A549 (cell line): Measurements from ENCODE around the gene DPT. TPM values are rescaled to one million over a fixed set of nuclear protein-coding genes. Genes with fewer than 3 reads are reported as not detected.

Experiments
- ATAC-seq, 2 experiments: fragments of 200-7000 bp in 1 of 2; fragments of >200 bp in 1 of 2; cut with Nextera tagmentation in 1 of 2; cut with Tn5 transposase in 1 of 2; 3 replicates each; pipeline versions ENCODE4 v1.8.0 to v1.9.1; 2018 to 2020; ENCODE audit warnings: mild to moderate bottlenecking in 1 of 2, moderate library complexity in 1 of 2
- CTCF ChIA-PET: fragments of 300-600 bp; sonication (Branson Sonifier 250); formaldehyde crosslinking; extraction: SDS; loops from one replicate; lab custom pipeline; 2021; ENCODE audit warnings: antibody characterized with exemption, inconsistent platforms; lab: Yijun Ruan, JAX
- POLR2A ChIA-PET: fragments of 350-600 bp; formaldehyde crosslinking; extraction: SDS; loops from one replicate; lab custom pipeline; 2021; ENCODE audit warnings: antibody characterized with exemption, inconsistent platforms; lab: Yijun Ruan, JAX
- DNase-seq, 2 experiments: peaks; one replicate each; pipeline versions ENCODE4 v3.0.0 to v3.0.0-alpha.2; 2011 to 2016; ENCODE audit warnings: low read depth in 1 of 2, low spot score in 1 of 2
- FAIRE-seq: peaks from 2 replicates; lab custom pipeline; 2011; peaks lifted over from hg19 to GRCh38; lab: Jason Lieb, UNC
- H3K27ac ChIP-seq, 2 experiments: fragments of >200 bp; sonication (Bioruptor Twin); formaldehyde crosslinking; 3 replicates each; pipeline ENCODE4 v1.5.1; 2016 to 2017
- H3K4me1 ChIP-seq: fragments of >200 bp; sonication (Bioruptor Twin); formaldehyde crosslinking; 3 replicates; pipeline ENCODE4 v1.6.1; 2016
- H3K4me2 ChIP-seq: fragments of >200 bp; sonication (Bioruptor Twin); formaldehyde crosslinking; 3 replicates; pipeline ENCODE4 v1.6.1; 2016
- H3K4me3 ChIP-seq: fragments of >200 bp; sonication (Bioruptor Twin); formaldehyde crosslinking; 3 replicates; pipeline ENCODE4 v1.5.1; 2016
- H3K9me3 ChIP-seq: fragments of >200 bp; sonication (Bioruptor Twin); formaldehyde crosslinking; 3 replicates; pipeline ENCODE4 v1.6.1; 2016
- ATOH8 ChIP-seq: fragments of 250-450 bp; sonication (Bioruptor Pico); IDR thresholded peaks from 2 replicates; pipeline ENCODE4 v1.5.0; 2020; ENCODE audit warnings: low read depth, mild to moderate bottlenecking, moderate library complexity
- CBX2 ChIP-seq: fragments of 200-600 bp; sonication (generic); IDR thresholded peaks from 2 replicates; pipeline ENCODE4 v1.6.1; 2016; ENCODE audit warnings: low read depth, mild to moderate bottlenecking, borderline replicate concordance
- CBX8 ChIP-seq: fragments of 200-600 bp; sonication (generic); IDR thresholded peaks from 2 replicates; pipeline ENCODE4 v1.6.1; 2016
- CHD2 ChIP-seq: fragments of 150-350 bp; IDR thresholded peaks from 2 replicates; pipeline ENCODE4 v1.6.1; 2014; ENCODE audit warnings: low read length; ENCODE audit not compliant: partially characterized antibody
- CTCF ChIP-seq: fragments of >200 bp; sonication (Bioruptor Twin); formaldehyde crosslinking; IDR thresholded peaks from 3 replicates; pipeline ENCODE4 v1.5.1; 2016
- EHF ChIP-seq: fragments of 250-450 bp; sonication (Bioruptor Pico); IDR thresholded peaks from 2 replicates; pipeline ENCODE4 v1.5.0; 2020; ENCODE audit warnings: mild to moderate bottlenecking
- EHMT2 ChIP-seq: fragments of 200-600 bp; sonication (generic); IDR thresholded peaks from 2 replicates; pipeline ENCODE4 v1.6.1; 2016; ENCODE audit warnings: antibody characterized with exemption, low read depth, mild to moderate bottlenecking, moderate library complexity
- EP300 ChIP-seq, 2 experiments: fragments of >200 bp; sonication (Bioruptor Twin); formaldehyde crosslinking; IDR thresholded peaks; 2 replicates in 1 of 2; 3 replicates in 1 of 2; pipeline ENCODE4 v1.6.1; 2016 to 2017
- FOSL2 ChIP-seq, 2 experiments: fragments of 450-650 bp in 1 of 2; fragments of >200 bp in 1 of 2; sonication (Bioruptor Twin) in 1 of 2; formaldehyde crosslinking; IDR thresholded peaks; 2 replicates each; pipeline versions ENCODE4 v1.5.0 to v1.6.1; 2016 to 2020; ENCODE audit warnings: mild to moderate bottlenecking in 1 of 2, moderate library complexity in 1 of 2
- HOXB5 ChIP-seq: fragments of 250-450 bp; sonication (Bioruptor Pico); IDR thresholded peaks from 2 replicates; pipeline ENCODE4 v1.5.0; 2020; ENCODE audit warnings: mild to moderate bottlenecking, moderate library complexity
- JUNB ChIP-seq: fragments of >200 bp; sonication (Bioruptor Twin); formaldehyde crosslinking; IDR thresholded peaks from 2 replicates; pipeline ENCODE4 v1.6.1; 2016
- KDM1A ChIP-seq: fragments of 200-600 bp; sonication (generic); IDR thresholded peaks from 2 replicates; pipeline ENCODE4 v1.6.1; 2016; ENCODE audit warnings: low read depth, mild to moderate bottlenecking
- KDM5A ChIP-seq: fragments of 200-600 bp; sonication (generic); IDR thresholded peaks from 2 replicates; pipeline ENCODE4 v1.6.1; 2016; ENCODE audit warnings: antibody characterized with exemption, mild to moderate bottlenecking
- MAFK ChIP-seq: fragments of 450-650 bp; IDR thresholded peaks from 2 replicates; pipeline ENCODE4 v1.6.1; 2014; ENCODE audit not compliant: partially characterized antibody
- MYC ChIP-seq: IDR thresholded peaks from 2 replicates; pipeline ENCODE4 v1.6.1; 2012; ENCODE audit warnings: mild to moderate bottlenecking, inconsistent platforms, low read length, improper control_type of control experiment, borderline replicate concordance
- NPAS2 ChIP-seq: fragments of 250-450 bp; sonication (Bioruptor Pico); IDR thresholded peaks from 2 replicates; pipeline ENCODE4 v1.8.0; 2022; ENCODE audit warnings: mild to moderate bottlenecking, moderate library complexity, borderline replicate concordance
- NR3C1 ChIP-seq: fragments of >200 bp; sonication (Bioruptor Twin); formaldehyde crosslinking; IDR thresholded peaks from 3 replicates; pipeline ENCODE4 v1.6.1; 2017
- PHF8 ChIP-seq: fragments of 200-600 bp; sonication (generic); IDR thresholded peaks from 2 replicates; pipeline ENCODE4 v1.6.1; 2016; ENCODE audit warnings: low read depth, mild to moderate bottlenecking, antibody characterized with exemption, moderate library complexity, borderline replicate concordance
- POLR2AphosphoS2 ChIP-seq: conservative IDR thresholded peaks from 2 replicates; pipeline ENCODE4 v1.6.1; 2012; ENCODE audit warnings: low read length, improper control_type of control experiment, inconsistent platforms
- RARB ChIP-seq: fragments of 250-450 bp; sonication (Bioruptor Pico); IDR thresholded peaks from 2 replicates; pipeline ENCODE4 v1.8.0; 2021; ENCODE audit warnings: mild to moderate bottlenecking, moderate library complexity
- RCOR1 ChIP-seq: fragments of 150-350 bp; IDR thresholded peaks from 2 replicates; pipeline ENCODE4 v1.6.1; 2014; ENCODE audit warnings: antibody characterized with exemption, low read length, low read depth
- REST ChIP-seq: fragments of 200-600 bp; sonication (generic); IDR thresholded peaks from 2 replicates; pipeline ENCODE4 v1.6.1; 2016; ENCODE audit warnings: antibody characterized with exemption, mild to moderate bottlenecking, moderate library complexity
- RFX5 ChIP-seq: fragments of 450-650 bp; IDR thresholded peaks from 2 replicates; pipeline ENCODE4 v1.7.1; 2014; ENCODE audit warnings: antibody characterized with exemption, mild to moderate bottlenecking, moderate library complexity
- RNF2 ChIP-seq: fragments of 200-600 bp; sonication (generic); IDR thresholded peaks from 2 replicates; pipeline ENCODE4 v1.6.1; 2016; ENCODE audit warnings: low read depth, mild to moderate bottlenecking, antibody characterized with exemption, moderate library complexity, borderline replicate concordance
- SMC3 ChIP-seq: fragments of >200 bp; sonication (Bioruptor Twin); formaldehyde crosslinking; IDR thresholded peaks from 3 replicates; pipeline ENCODE4 v1.6.1; 2018; ENCODE audit warnings: inconsistent platforms
- TP53 ChIP-seq: fragments of 250-450 bp; sonication (Bioruptor Pico); IDR thresholded peaks from 2 replicates; pipeline ENCODE4 v1.5.0; 2021; ENCODE audit warnings: mild to moderate bottlenecking, moderate library complexity
- ZC3H11A ChIP-seq: fragments of 450-650 bp; IDR thresholded peaks from 2 replicates; pipeline ENCODE4 v1.6.1; 2014; ENCODE audit warnings: antibody characterized with exemption, mild to moderate bottlenecking
- WGBS: methylation state at CpG from one replicate; pipeline ENCODE4 v1.1.6; 2017; ENCODE audit errors: missing lambda C conversion rate; 5-methylcytosine and 5-hydroxymethylcytosine counted together
- polyA plus RNA-seq, 4 experiments: library from polyadenylated mRNA; depleted of rRNA in 3 of 4; stranded (reverse); fragments of >200 nt; fragmentation: RNase III in 1 of 4; extraction: RNeasy Plus Mini Kit Qiagen cat#74134 plus additional on column Dnase treatment in 1 of 4; gene quantifications; 2 replicates in 3 of 4; 3 replicates in 1 of 4; pipeline ENCODE4 v1.2.3, GENCODE V29; 2011 to 2017

Gene DPT
- polyA plus RNA-seq, 2 of the 4 experiments (the other 2 are of a cell fraction), result not detected

GRCh38 chr1:168714012-168714411, 15.0 kb downstream of the DPT start:
- CTCF ChIA-PET, result no interaction called here
- Histone ChIP-seq H3K4me2 (no peak overlapping the region), H3K4me1 (peaks cover 21% of the 10 kb centered on the region)
- 81% methylated on average over 7 of the region's 8 CpGs for WGBS
- no peak for ATAC-seq
- no peak for TF ChIP-seq RFX5
- no peak for TF ChIP-seq RNF2
- no peak for TF ChIP-seq KDM1A
- no peak for TF ChIP-seq ATOH8 (CRISPR knock-in tag)
- TF ChIP-seq FOSL2 (IDR thresholded peaks at IDR 0.05), result no peak
- no peak for TF ChIP-seq FOSL2 (CRISPR knock-in tag; IDR thresholded peaks at IDR 0.05)
- no peak for TF ChIP-seq JUNB
- no peak for TF ChIP-seq CTCF
- TF ChIP-seq MYC, result no peak
- no peak for TF ChIP-seq NR3C1
- no peak for TF ChIP-seq POLR2AphosphoS2
- no peak for TF ChIP-seq CBX2
- TF ChIP-seq, all 56 proteins: peak for 0
- no peak for FAIRE-seq
- POLR2A ChIA-PET, result no interaction called here
- no peak overlapping the region for H3K4me3 ChIP-seq
- peak overlapping the region in 1 of 2 experiments; percentile 34; a peak in 1 of 6 replicates for H3K27ac ChIP-seq
- no peak for DNase-seq
- no peaks in the 10 kb centered on the region for H3K9me3 ChIP-seq

- POLR2A ChIA-PET, result interaction anchor here (0.6 to 2.1 kb wide), 5 partner anchors 9 to 410 kb away, joined by 3 to 8 read pairs (median 7); partner anchors contain the start of gene ATP1B1
- H3K9me3 ChIP-seq, result no peaks in the 10 kb centered on the region
- DNase-seq (peak; percentile 77 to 90), FAIRE-seq (no peak), ATAC-seq (peak; percentile 84 to 86)
- CTCF ChIA-PET, result interaction anchor here (0.6 to 1.7 kb wide), 6 partner anchors 106 to 639 kb away, joined by 3 to 7 read pairs (median 3); no protein-coding TSS in a partner anchor
- H3K4me3 ChIP-seq, result peak overlapping the region; percentile 24; the same call in 2 of the 3 replicates
- H3K4me2 ChIP-seq, result peak overlapping the region; percentile 83
- H3K27ac ChIP-seq, result peak overlapping the region; percentile 87 to 89
- H3K4me1 ChIP-seq, result peaks cover 31% of the 10 kb centered on the region
- 11% methylated on average over 9 of the region's 9 CpGs for WGBS
- TF ChIP-seq CHD2 (no peak), ZC3H11A (no peak), EHF (no peak), NPAS2 (CRISPR knock-in tag) (no peak), CBX8 (no peak), RARB (no peak), TP53 (no peak), EP300 (IDR thresholded peaks at IDR 0.05) (peak; percentile 82 to 86; a peak in 4 of 5 replicates), PHF8 (no peak), RCOR1 (no peak), FOSL2 (IDR thresholded peaks at IDR 0.05) (peak; percentile 91), FOSL2 (CRISPR knock-in tag; IDR thresholded peaks at IDR 0.05) (peak; percentile 97), RNF2 (no peak), REST (no peak), MAFK (peak; percentile 95), HOXB5 (CRISPR knock-in tag) (no peak), SMC3 (peak; percentile 51), KDM5A (no peak), EHMT2 (no peak), JUNB (peak; percentile 97), NR3C1 (no peak), CBX2 (no peak)
These were observed 19.3 kb downstream of the DPT start for GRCh38 chr1:168709405-168710363.
